Measurements from ENCODE around the gene CDH13. TPM values are rescaled to one million over a fixed set of nuclear protein-coding genes. Genes with fewer than 3 reads are reported as not detected.

The CDH13 gene
- total and polyA plus RNA-seq, 2 experiments from 2014 or later, result 1.6 to 4.4 TPM

DNA sequence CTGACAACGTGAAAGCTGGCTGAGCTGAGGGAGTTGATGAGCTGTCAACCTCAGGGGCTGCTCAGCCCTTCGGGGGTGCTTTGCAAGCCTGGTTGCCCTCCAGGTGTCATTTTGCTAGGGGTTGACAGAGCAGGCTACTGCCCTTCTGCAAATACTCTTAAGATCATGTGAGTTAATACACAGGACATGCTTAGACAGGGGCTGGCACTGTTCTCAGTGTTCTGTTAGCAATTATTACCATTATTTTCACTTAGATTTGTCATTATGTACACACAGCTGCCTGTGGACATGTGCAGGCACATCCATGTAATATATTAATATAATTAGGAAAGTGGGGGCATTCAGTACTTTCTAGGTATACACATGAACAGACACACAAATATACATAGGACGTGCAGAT is 626.8 kb downstream of the CDH13 start:
- Histone ChIP-seq H3K4me2 (no peak overlapping the region), H3K27ac (ENCODE audit: low read depth) (no peak overlapping the region), H3K36me3 (ENCODE audit: insufficient read depth) (no peaks in the 10 kb centered on the region), H3K4me1 (ENCODE audit: insufficient read depth) (no peaks in the 10 kb centered on the region), H3F3A (replicated peaks; ENCODE audit: low read depth) (no peaks in the 10 kb centered on the region), H3K79me2 (replicated peaks; ENCODE audit: insufficient read depth) (no peaks in the 10 kb centered on the region), H3K9me2 (ENCODE audit: insufficient read depth) (0 out of 2 replicates have a peak, but pooled peaks cover 5% of the 10 kb centered on the region), H4K20me1 (replicated peaks; ENCODE audit: insufficient read depth) (no peaks in the 10 kb centered on the region), H3K27me3 (ENCODE audit: insufficient read depth) (no peaks in the 10 kb centered on the region), H3K4me3 (no peak overlapping the region), H2AFZ (no peak overlapping the region)
- peaks cover 3% of the 10 kb centered on the region for H3K27me3 Mint-ChIP-seq (ENCODE audit: insufficient read depth, low read depth, poor library complexity)
- DNase-seq (ENCODE audit: low spot score), result no peak
- no peak overlapping the region for H3K4me3 Mint-ChIP-seq
- H3K27ac Mint-ChIP-seq, result no peak overlapping the region
- H3K36me3 Mint-ChIP-seq (ENCODE audit: low read depth), result no peaks in the 10 kb centered on the region
- no peaks in the 10 kb centered on the region for H3K4me1 Mint-ChIP-seq
- H3K9me3 Mint-ChIP-seq, result no peaks in the 10 kb centered on the region; the same call in 2 of the 3 replicates
- ATAC-seq, result no peak
- no peak for TF ChIP-seq ZNF331 (CRISPR knock-in tag; IDR thresholded peaks at IDR 0.05; ENCODE audit: low read depth)
- TF ChIP-seq, protein P1, sequence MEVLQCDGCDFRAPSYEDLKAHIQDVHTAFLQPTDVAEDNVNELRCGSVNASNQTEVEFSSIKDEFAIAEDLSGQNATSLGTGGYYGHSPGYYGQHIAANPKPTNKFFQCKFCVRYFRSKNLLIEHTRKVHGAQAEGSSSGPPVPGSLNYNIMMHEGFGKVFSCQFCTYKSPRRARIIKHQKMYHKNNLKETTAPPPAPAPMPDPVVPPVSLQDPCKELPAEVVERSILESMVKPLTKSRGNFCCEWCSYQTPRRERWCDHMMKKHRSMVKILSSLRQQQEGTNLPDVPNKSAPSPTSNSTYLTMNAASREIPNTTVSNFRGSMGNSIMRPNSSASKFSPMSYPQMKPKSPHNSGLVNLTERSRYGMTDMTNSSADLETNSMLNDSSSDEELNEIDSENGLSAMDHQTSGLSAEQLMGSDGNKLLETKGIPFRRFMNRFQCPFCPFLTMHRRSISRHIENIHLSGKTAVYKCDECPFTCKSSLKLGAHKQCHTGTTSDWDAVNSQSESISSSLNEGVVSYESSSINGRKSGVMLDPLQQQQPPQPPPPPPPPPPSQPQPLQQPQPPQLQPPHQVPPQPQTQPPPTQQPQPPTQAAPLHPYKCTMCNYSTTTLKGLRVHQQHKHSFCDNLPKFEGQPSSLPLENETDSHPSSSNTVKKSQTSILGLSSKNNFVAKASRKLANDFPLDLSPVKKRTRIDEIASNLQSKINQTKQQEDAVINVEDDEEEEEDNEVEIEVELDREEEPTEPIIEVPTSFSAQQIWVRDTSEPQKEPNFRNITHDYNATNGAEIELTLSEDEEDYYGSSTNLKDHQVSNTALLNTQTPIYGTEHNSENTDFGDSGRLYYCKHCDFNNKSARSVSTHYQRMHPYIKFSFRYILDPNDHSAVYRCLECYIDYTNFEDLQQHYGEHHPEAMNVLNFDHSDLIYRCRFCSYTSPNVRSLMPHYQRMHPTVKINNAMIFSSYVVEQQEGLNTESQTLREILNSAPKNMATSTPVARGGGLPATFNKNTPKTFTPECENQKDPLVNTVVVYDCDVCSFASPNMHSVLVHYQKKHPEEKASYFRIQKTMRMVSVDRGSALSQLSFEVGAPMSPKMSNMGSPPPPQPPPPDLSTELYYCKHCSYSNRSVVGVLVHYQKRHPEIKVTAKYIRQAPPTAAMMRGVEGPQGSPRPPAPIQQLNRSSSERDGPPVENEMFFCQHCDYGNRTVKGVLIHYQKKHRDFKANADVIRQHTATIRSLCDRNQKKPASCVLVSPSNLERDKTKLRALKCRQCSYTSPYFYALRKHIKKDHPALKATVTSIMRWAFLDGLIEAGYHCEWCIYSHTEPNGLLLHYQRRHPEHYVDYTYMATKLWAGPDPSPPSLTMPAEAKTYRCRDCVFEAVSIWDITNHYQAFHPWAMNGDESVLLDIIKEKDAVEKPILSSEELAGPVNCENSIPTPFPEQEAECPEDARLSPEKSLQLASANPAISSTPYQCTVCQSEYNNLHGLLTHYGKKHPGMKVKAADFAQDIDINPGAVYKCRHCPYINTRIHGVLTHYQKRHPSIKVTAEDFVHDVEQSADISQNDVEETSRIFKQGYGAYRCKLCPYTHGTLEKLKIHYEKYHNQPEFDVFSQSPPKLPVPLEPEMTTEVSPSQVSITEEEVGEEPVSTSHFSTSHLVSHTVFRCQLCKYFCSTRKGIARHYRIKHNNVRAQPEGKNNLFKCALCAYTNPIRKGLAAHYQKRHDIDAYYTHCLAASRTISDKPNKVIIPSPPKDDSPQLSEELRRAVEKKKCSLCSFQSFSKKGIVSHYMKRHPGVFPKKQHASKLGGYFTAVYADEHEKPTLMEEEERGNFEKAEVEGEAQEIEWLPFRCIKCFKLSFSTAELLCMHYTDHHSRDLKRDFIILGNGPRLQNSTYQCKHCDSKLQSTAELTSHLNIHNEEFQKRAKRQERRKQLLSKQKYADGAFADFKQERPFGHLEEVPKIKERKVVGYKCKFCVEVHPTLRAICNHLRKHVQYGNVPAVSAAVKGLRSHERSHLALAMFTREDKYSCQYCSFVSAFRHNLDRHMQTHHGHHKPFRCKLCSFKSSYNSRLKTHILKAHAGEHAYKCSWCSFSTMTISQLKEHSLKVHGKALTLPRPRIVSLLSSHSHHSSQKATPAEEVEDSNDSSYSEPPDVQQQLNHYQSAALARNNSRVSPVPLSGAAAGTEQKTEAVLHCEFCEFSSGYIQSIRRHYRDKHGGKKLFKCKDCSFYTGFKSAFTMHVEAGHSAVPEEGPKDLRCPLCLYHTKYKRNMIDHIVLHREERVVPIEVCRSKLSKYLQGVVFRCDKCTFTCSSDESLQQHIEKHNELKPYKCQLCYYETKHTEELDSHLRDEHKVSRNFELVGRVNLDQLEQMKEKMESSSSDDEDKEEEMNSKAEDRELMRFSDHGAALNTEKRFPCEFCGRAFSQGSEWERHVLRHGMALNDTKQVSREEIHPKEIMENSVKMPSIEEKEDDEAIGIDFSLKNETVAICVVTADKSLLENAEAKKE (CRISPR knock-in tag; IDR thresholded peaks at IDR 0.05), result no peak
- TF ChIP-seq, protein P2, sequence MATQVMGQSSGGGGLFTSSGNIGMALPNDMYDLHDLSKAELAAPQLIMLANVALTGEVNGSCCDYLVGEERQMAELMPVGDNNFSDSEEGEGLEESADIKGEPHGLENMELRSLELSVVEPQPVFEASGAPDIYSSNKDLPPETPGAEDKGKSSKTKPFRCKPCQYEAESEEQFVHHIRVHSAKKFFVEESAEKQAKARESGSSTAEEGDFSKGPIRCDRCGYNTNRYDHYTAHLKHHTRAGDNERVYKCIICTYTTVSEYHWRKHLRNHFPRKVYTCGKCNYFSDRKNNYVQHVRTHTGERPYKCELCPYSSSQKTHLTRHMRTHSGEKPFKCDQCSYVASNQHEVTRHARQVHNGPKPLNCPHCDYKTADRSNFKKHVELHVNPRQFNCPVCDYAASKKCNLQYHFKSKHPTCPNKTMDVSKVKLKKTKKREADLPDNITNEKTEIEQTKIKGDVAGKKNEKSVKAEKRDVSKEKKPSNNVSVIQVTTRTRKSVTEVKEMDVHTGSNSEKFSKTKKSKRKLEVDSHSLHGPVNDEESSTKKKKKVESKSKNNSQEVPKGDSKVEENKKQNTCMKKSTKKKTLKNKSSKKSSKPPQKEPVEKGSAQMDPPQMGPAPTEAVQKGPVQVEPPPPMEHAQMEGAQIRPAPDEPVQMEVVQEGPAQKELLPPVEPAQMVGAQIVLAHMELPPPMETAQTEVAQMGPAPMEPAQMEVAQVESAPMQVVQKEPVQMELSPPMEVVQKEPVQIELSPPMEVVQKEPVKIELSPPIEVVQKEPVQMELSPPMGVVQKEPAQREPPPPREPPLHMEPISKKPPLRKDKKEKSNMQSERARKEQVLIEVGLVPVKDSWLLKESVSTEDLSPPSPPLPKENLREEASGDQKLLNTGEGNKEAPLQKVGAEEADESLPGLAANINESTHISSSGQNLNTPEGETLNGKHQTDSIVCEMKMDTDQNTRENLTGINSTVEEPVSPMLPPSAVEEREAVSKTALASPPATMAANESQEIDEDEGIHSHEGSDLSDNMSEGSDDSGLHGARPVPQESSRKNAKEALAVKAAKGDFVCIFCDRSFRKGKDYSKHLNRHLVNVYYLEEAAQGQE (IDR thresholded peaks at IDR 0.05; ENCODE audit: unreplicated experiment), result no peak
- no peak for TF ChIP-seq ZNF114 (CRISPR knock-in tag; IDR thresholded peaks at IDR 0.05)
- TF ChIP-seq CREB1 (CRISPR knock-in tag; IDR thresholded peaks at IDR 0.05; ENCODE audit: low read depth), result no peak
- no peak for TF ChIP-seq STAT1 (IDR thresholded peaks at IDR 0.05; ENCODE audit: unreplicated experiment)
- TF ChIP-seq EZH2phosphoT487 (IDR thresholded peaks at IDR 0.05; ENCODE audit: unreplicated experiment), result no peak
- TF ChIP-seq, protein P3, sequence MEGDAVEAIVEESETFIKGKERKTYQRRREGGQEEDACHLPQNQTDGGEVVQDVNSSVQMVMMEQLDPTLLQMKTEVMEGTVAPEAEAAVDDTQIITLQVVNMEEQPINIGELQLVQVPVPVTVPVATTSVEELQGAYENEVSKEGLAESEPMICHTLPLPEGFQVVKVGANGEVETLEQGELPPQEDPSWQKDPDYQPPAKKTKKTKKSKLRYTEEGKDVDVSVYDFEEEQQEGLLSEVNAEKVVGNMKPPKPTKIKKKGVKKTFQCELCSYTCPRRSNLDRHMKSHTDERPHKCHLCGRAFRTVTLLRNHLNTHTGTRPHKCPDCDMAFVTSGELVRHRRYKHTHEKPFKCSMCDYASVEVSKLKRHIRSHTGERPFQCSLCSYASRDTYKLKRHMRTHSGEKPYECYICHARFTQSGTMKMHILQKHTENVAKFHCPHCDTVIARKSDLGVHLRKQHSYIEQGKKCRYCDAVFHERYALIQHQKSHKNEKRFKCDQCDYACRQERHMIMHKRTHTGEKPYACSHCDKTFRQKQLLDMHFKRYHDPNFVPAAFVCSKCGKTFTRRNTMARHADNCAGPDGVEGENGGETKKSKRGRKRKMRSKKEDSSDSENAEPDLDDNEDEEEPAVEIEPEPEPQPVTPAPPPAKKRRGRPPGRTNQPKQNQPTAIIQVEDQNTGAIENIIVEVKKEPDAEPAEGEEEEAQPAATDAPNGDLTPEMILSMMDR (conservative IDR thresholded peaks at IDR 0.05; ENCODE audit: low read depth in 2 of 2), result no peak
- TF ChIP-seq JUNB (IDR thresholded peaks at IDR 0.05; ENCODE audit: unreplicated experiment), result no peak
- TF ChIP-seq EZH2 (IDR thresholded peaks at IDR 0.05; ENCODE audit: low read depth, unreplicated experiment), result no peak
- TF ChIP-seq, protein P4, sequence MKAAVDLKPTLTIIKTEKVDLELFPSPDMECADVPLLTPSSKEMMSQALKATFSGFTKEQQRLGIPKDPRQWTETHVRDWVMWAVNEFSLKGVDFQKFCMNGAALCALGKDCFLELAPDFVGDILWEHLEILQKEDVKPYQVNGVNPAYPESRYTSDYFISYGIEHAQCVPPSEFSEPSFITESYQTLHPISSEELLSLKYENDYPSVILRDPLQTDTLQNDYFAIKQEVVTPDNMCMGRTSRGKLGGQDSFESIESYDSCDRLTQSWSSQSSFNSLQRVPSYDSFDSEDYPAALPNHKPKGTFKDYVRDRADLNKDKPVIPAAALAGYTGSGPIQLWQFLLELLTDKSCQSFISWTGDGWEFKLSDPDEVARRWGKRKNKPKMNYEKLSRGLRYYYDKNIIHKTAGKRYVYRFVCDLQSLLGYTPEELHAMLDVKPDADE (IDR thresholded peaks at IDR 0.05), result no peak
- no peak for TF ChIP-seq POLR2AphosphoS5 (IDR thresholded peaks at IDR 0.05; ENCODE audit: low read depth)
- TF ChIP-seq NANOG (IDR thresholded peaks at IDR 0.05; ENCODE audit: borderline replicate concordance), result no peak

Measured in GM23338 (cell line).